B cell (primary cell): ENCODE results near the gene SWT1. TPM values are rescaled to one million over a fixed set of nuclear protein-coding genes. Genes with fewer than 3 reads are reported as not detected.

ENCODE experiments used
- ATAC-seq: fragments of 200-7000 bp; cut with Tn5 transposase; one replicate; pipeline ENCODE4 v1.10.0; 2021; ENCODE audit warnings: low read depth, mild to moderate bottlenecking, moderate number of reproducible peaks, moderate library complexity
- CTCF ChIA-PET: fragments of 350-600 bp; sonication (Branson Sonifier 250); formaldehyde crosslinking; loops from one replicate; lab custom pipeline; 2021; ENCODE audit warnings: antibody characterized with exemption, inconsistent platforms; lab: Charles Lee
- POLR2A ChIA-PET: fragments of 350-600 bp; sonication (Branson Sonifier 250); formaldehyde crosslinking; loops from one replicate; lab custom pipeline; 2021; ENCODE audit warnings: antibody characterized with exemption; lab: Charles Lee
- DNase-seq: peaks from one replicate; pipeline ENCODE4 v3.0.0; 2013
- H2AFZ ChIP-seq: 2 replicates; pipeline ENCODE4 v1.6.1; 2012; ENCODE audit warnings: mild to moderate bottlenecking, low read depth, low read length; ENCODE audit not compliant: insufficient read depth, poor library complexity, severe bottlenecking
- H3K27ac ChIP-seq, 2 donors: 1 replicate in 1 of 2; 2 replicates in 1 of 2; pipeline ENCODE4 v1.5.1; 2012 to 2013; ENCODE audit warnings: low read length in 2 of 2, mild to moderate bottlenecking in 2 of 2, moderate library complexity in 1 of 2
- H3K27me3 ChIP-seq, 4 experiments: fragments of 200-600 bp in 1 of 4; sonication (generic) in 1 of 4; replicated peaks in 1 of 4; 1 replicate in 2 of 4; 2 replicates in 2 of 4; pipeline versions ENCODE4 v1.6.1 to v1.7.0; 2013 to 2016; ENCODE audit warnings: low read length in 3 of 4, mild to moderate bottlenecking in 2 of 4, mixed read lengths in 1 of 4, moderate library complexity in 1 of 4; ENCODE audit not compliant: insufficient read depth in 4 of 4, control insufficient read depth in 3 of 4; ENCODE audit errors: control extremely low read depth in 1 of 4
- H3K36me3 ChIP-seq, 2 experiments: replicated peaks in 1 of 2; 1 replicate in 1 of 2; 2 replicates in 1 of 2; pipeline versions ENCODE4 v1.6.1 to v1.7.1; 2013; ENCODE audit warnings: low read length in 1 of 2; ENCODE audit not compliant: insufficient read depth in 2 of 2, control insufficient read depth in 1 of 2; ENCODE audit errors: control extremely low read depth in 1 of 2, extremely low read depth in 1 of 2
- H3K4me1 ChIP-seq, 2 donors: fragments of 200-600 bp in 1 of 2; sonication (generic) in 1 of 2; 1 replicate in 1 of 2; 2 replicates in 1 of 2; pipeline versions ENCODE4 v1.5.1 to v1.6.1; 2013 to 2017; ENCODE audit warnings: low read length in 2 of 2; ENCODE audit not compliant: control insufficient read depth in 2 of 2, insufficient read depth in 2 of 2
- H3K4me2 ChIP-seq: replicated peaks from 2 replicates; pipeline ENCODE3; 2012; ENCODE audit warnings: mild to moderate bottlenecking, low read depth, low read length; ENCODE audit not compliant: poor library complexity, severe bottlenecking
- H3K4me3 ChIP-seq, 5 experiments: fragments of 200-600 bp in 1 of 5; sonication (generic) in 1 of 5; 1 replicate in 3 of 5; 2 replicates in 2 of 5; pipeline versions ENCODE4 v1.5.1 to v1.7.0; 2011 to 2016; ENCODE audit warnings: low read length in 4 of 5, mild to moderate bottlenecking in 4 of 5, low read depth in 2 of 5, control low read depth in 1 of 5, moderate library complexity in 1 of 5; ENCODE audit not compliant: insufficient read depth in 1 of 5; ENCODE audit errors: control extremely low read depth in 1 of 5, extremely low read depth in 1 of 5
- H3K79me2 ChIP-seq: fragments of 200-600 bp; sonication (generic); one replicate; pipeline ENCODE4 v1.6.0; 2016; ENCODE audit warnings: low read length; ENCODE audit not compliant: control insufficient read depth, insufficient read depth
- H3K9ac ChIP-seq: fragments of 200-600 bp; sonication (generic); 2 replicates; pipeline ENCODE4 v1.6.1; 2017; ENCODE audit warnings: mild to moderate bottlenecking, low read length, moderate library complexity
- H3K9me3 ChIP-seq, 3 donors: one replicate each; pipeline versions ENCODE4 v1.6.1 to v1.7.1; 2013; ENCODE audit warnings: low read length in 2 of 3; ENCODE audit not compliant: control insufficient read depth in 2 of 3, insufficient read depth in 1 of 3; ENCODE audit errors: control extremely low read depth in 1 of 3
- H4K20me1 ChIP-seq: 2 replicates; pipeline ENCODE4 v1.6.0; 2012; ENCODE audit warnings: mild to moderate bottlenecking, low read length; ENCODE audit not compliant: insufficient read depth, control insufficient read depth, poor library complexity, severe bottlenecking
- H3K27ac Mint-ChIP-seq: one replicate; pipeline ENCODE4 v1.8.0; 2021; ENCODE audit warnings: mixed read lengths
- H3K27me3 Mint-ChIP-seq: one replicate; pipeline ENCODE4 v1.8.0; 2021; ENCODE audit warnings: mixed read lengths
- H3K4me1 Mint-ChIP-seq: one replicate; pipeline ENCODE4 v1.8.0; 2021; ENCODE audit warnings: mixed read lengths
- H3K4me3 Mint-ChIP-seq: one replicate; pipeline ENCODE4 v1.8.0; 2021; ENCODE audit warnings: mixed read lengths
- H3K9me3 Mint-ChIP-seq: one replicate; pipeline ENCODE4 v1.8.0; 2022; ENCODE audit warnings: mixed read lengths; ENCODE audit not compliant: insufficient read depth
- EZH2 ChIP-seq: IDR thresholded peaks from 2 replicates; pipeline ENCODE4 v1.6.1; 2012; ENCODE audit warnings: borderline replicate concordance, low read depth, mild to moderate bottlenecking, moderate library complexity, low read length; ENCODE audit not compliant: insufficient read depth, poor library complexity, severe bottlenecking
- WGBS: methylation state at CpG from one replicate; pipeline ENCODE4 v1.1.5; 2013; ENCODE audit warnings: missing lambda C conversion rate; ENCODE audit not compliant: insufficient coverage; 5-methylcytosine and 5-hydroxymethylcytosine counted together
- intact Hi-C: fragments of 100-400 bp; cut with micrococcal nuclease; formaldehyde crosslinking; loops from one replicate; pipeline ENCODE4 v1.10.0; 2022
- polyA plus RNA-seq: library from polyadenylated mRNA; depleted of rRNA; stranded (reverse); fragments of >200 nt; gene quantifications from 2 replicates; pipeline ENCODE4 v1.2.3, GENCODE V29; 2012
- total RNA-seq, 2 donors: library from RNA; stranded (reverse); fragments of 120-200 nt in 1 of 2; gene quantifications; 1 replicate in 1 of 2; 2 replicates in 1 of 2; pipeline versions ENCODE4 v1.2.3 to v1.2.4, GENCODE V29; 2013 to 2022
- TF ChIP-seq, protein P1 (sequence below): fragments of 200-600 bp; IDR thresholded peaks from one replicate; pipeline ENCODE4 v1.8.0; 2022; ENCODE audit warnings: antibody characterized with exemption, mild to moderate bottlenecking

SWT1 gene
- total and polyA plus RNA-seq, 2 donors (not counting 1 experiment from before 2014, with no cell fraction given), result 2.1 to 8.5 TPM

DNA sequence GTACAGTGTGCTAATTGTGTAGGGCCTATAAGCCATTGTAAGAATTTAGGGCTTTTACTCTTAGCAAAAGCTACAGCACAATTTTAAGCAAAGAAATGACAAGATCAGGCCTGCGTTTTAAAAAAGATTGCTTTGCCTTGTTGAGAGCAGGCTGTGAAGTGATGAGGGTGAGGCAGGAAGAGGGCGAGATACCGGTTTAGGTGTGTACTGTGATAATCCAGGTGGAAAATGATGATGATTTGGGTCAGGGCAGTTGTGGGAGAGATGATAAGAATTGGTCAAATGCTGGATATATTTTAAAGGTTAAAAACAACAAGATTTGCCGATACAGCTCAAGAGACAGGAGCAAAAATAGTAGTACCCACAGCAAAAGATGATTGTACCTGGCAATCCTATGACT lies 72.0 kb downstream of the SWT1 start:
- H3K4me1 Mint-ChIP-seq, result no peaks in the 10 kb centered on the region
- no peak overlapping the region for H3K4me2 ChIP-seq
- intact Hi-C loops, result no loop called here
- H3K27me3 ChIP-seq, result no peaks in the 10 kb centered on the region
- no peak overlapping the region for H3K27ac ChIP-seq
- ATAC-seq (no peak), DNase-seq (no peak)
- WGBS, result 98% methylated on average over 3 of the region's 4 CpGs
- H3K9ac ChIP-seq, result no peak overlapping the region
- H3K27me3 Mint-ChIP-seq, result no peaks in the 10 kb centered on the region
- no peak overlapping the region for H2AFZ ChIP-seq
- H3K4me3 ChIP-seq, result no peak overlapping the region
- CTCF ChIA-PET, result no interaction called here
- TF ChIP-seq, protein P1, sequence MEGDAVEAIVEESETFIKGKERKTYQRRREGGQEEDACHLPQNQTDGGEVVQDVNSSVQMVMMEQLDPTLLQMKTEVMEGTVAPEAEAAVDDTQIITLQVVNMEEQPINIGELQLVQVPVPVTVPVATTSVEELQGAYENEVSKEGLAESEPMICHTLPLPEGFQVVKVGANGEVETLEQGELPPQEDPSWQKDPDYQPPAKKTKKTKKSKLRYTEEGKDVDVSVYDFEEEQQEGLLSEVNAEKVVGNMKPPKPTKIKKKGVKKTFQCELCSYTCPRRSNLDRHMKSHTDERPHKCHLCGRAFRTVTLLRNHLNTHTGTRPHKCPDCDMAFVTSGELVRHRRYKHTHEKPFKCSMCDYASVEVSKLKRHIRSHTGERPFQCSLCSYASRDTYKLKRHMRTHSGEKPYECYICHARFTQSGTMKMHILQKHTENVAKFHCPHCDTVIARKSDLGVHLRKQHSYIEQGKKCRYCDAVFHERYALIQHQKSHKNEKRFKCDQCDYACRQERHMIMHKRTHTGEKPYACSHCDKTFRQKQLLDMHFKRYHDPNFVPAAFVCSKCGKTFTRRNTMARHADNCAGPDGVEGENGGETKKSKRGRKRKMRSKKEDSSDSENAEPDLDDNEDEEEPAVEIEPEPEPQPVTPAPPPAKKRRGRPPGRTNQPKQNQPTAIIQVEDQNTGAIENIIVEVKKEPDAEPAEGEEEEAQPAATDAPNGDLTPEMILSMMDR, result no peak
- TF ChIP-seq EZH2, result no peak
- no peaks in the 10 kb centered on the region for H3K79me2 ChIP-seq
- no peak overlapping the region for H3K4me3 Mint-ChIP-seq
- no peaks in the 10 kb centered on the region for H3K4me1 ChIP-seq
- peaks cover 0 to 12% of the 10 kb centered on the region in 2 experiments for H3K36me3 ChIP-seq
- H3K9me3 Mint-ChIP-seq, result peaks cover 3% of the 10 kb centered on the region
- H3K27ac Mint-ChIP-seq, result no peak overlapping the region
- no peaks in the 10 kb centered on the region for H4K20me1 ChIP-seq
- POLR2A ChIA-PET, result no interaction called here
- H3K9me3 ChIP-seq, result peaks cover 0 to 2% (median 0%) of the 10 kb centered on the region in 3 donors

DNA sequence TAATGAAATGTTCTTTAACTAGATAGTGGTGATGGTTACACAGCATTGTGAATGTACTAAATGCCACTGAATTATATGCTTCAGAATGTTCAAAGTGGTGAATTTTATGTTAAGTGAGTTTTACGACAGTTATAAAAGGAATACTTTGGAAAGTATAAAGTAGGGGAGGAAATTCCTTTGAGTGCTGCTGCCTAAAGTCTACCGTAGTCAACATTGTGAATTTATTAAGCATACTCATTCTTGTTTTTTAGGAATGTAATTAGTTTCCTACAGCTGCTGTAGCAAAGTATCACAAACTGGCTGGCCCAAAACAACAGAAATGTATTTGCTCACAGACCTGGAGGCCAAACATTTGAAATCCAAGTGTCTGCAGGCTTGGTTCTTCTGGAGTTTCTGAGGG lies 73.0 kb downstream of the SWT1 start:
- Mint-ChIP-seq H3K27ac (no peak overlapping the region), H3K4me1 (no peaks in the 10 kb centered on the region), H3K9me3 (peaks cover under 1% of the 10 kb centered on the region), H3K27me3 (no peaks in the 10 kb centered on the region), H3K4me3 (no peak overlapping the region)
- H3K9ac ChIP-seq, result no peak overlapping the region
- H3K27ac ChIP-seq, result no peak overlapping the region
- DNase-seq (no peak), ATAC-seq (no peak)
- TF ChIP-seq, protein P1, result no peak
- H3K4me2 ChIP-seq, result no peak overlapping the region
- H3K9me3 ChIP-seq, result no peaks in the 10 kb centered on the region
- POLR2A ChIA-PET, result no interaction called here
- no peaks in the 10 kb centered on the region for H4K20me1 ChIP-seq
- no CpG with 5 or more reads among the region's 2 CpGs for WGBS
- no peak overlapping the region for H3K4me3 ChIP-seq
- H2AFZ ChIP-seq, result no peak overlapping the region
- CTCF ChIA-PET, result no interaction called here
- no peaks in the 10 kb centered on the region for H3K79me2 ChIP-seq
- H3K36me3 ChIP-seq, result peaks cover 0 to 12% of the 10 kb centered on the region in 2 experiments
- H3K4me1 ChIP-seq, result no peaks in the 10 kb centered on the region
- H3K27me3 ChIP-seq, result no peaks in the 10 kb centered on the region
- intact Hi-C loops, result no loop called here
